Measurements from ENCODE around the gene F12.

GRCh38 chr5:177377851-177378776 is 31.2 kb downstream of the F12 start:
- TF ChIP-seq CTCF (conservative IDR thresholded peaks at IDR 0.05 in 1 of 2, IDR thresholded peaks at IDR 0.05 in 1 of 2; ENCODE audit: low read depth in 1 of 2, low read length in 2 of 2) (no peak), EZH2 (IDR thresholded peaks at IDR 0.05; ENCODE audit: low read length, missing control alignments) (no peak)

Measured in fibroblast of lung (primary cell).